HG03064 (cell line): ENCODE data around the gene RNU7-1.

Experiments
- ATAC-seq: cut with Tn5 transposase; IDR thresholded peaks from one replicate; pipeline ENCODE4 v1.9.1; 2021; ENCODE audit warnings: low read depth; ENCODE audit not compliant: unreplicated experiment

RNU7-1 gene

GRCh38 chr12:6917491-6918231, 26.0 kb upstream of the RNU7-1 start:
- no peak for ATAC-seq

GRCh38 chr12:6919588-6919987, 24.0 kb upstream of the RNU7-1 start:
- ATAC-seq, result no peak

DNA sequence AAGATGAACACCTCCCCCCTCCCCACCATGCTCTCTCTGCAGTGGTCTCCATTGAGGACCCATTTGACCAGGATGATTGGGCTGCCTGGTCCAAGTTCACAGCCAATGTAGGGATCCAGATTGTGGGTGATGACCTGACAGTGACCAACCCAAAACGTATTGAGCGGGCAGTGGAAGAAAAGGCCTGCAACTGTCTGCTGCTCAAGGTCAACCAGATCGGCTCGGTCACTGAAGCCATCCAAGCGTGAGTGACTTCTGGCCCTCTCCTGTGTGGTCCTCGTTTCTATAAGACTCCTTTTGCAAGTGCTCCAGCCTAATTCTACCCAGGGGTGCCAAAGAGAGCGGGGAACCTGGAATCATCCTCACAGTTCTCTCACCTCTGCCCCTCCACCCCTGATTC, 22.1 kb upstream of the RNU7-1 start:
- no peak for ATAC-seq

GRCh38 chr12:6921996-6922946, 21.3 kb upstream of the RNU7-1 start:
- no peak for ATAC-seq

DNA sequence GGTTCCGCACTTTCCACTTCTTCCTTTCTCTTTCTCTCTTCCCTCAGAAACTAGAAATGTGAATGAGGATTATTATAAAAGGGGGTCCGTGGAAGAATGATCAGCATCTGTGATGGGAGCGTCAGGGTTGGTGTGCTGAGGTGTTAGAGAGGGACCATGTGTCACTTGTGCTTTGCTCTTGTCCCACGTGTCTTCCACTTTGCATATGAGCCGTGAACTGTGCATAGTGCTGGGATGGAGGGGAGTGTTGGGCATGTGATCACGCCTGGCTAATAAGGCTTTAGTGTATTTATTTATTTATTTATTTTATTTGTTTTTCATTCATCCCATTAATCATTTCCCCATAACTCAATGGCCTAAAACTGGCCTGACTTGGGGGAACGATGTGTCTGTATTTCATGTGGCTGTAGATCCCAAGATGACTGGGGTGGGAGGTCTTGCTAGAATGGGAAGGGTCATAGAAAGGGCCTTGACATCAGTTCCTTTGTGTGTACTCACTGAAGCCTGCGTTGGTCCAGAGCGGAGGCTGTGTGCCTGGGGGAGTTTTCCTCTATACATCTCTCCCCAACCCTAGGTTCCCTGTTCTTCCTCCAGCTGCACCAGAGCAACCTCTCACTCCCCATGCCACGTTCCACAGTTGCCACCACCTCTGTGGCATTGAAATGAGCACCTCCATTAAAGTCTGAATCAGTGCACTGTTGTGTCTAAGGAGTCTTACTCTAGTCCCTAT, 20.4 kb upstream of the RNU7-1 start:
- no peak for ATAC-seq

DNA sequence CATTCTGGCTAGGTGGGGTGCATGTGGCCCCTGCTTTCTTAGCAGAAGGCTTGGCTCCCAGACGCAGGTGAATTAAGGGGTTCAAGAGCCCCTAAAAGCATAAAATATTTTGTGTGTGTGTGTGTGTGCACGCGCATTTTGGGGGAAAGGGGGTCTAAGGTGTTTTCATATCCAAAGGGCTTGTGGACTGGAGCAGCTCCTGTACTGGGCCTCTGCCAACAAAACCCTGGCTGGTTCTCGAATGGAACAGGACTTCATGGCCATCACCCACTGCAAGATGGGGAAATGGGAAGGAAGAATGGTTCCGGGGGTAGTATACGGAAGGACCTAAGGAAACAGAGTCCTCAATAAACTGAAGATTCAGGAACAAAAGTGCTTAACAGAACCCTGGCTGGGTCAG, 19.8 kb upstream of the RNU7-1 start:
- ATAC-seq, result no peak

GRCh38 chr12:6925239-6925539, 18.4 kb upstream of the RNU7-1 start:
- no peak for ATAC-seq

- ATAC-seq, result no peak
Observed at GRCh38 chr12:6925540-6926279, 17.9 kb upstream of the RNU7-1 start.

- no peak for ATAC-seq
Observed at GRCh38 chr12:6927379-6928021, 16.1 kb upstream of the RNU7-1 start, which contains the start of gene ATN1. TSS of gene ATN1 (plus strand) at chr12:6927959. CDS start at chr12:6934002, 6,043 bp downstream.

DNA sequence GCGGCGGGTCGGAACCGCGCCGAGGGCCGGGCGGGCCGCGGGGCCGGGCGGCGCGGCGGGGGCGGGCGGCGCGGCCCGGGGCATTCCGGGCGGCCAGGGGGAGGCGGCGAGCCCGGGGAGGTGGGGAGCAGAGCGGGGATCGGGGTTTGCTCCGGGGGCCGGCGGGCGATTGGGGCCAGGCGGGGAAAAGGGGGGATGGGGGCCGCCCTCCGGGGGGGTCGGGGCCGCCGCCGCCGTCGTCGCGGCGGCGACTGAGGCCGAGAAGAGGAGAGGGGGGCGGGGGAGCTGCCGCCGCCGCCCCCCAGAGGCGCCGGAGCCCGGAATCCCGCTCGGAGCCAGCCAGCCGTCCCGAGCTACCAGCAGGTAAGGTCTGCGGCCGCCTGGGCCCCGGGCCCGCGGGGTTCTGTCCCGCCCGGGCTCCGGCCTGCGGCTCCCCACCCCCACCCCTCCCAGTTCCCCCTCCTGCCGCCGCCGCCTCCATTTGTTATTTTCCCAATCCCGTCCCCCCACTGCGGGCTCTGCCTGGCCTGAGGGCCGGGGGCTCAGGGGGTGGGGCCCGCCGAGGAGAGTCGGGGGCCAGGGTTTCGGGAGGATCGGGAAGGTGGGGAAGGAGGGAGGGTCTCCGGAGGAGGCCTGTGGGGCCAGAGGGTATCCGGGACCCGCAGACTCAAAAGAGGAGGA, 15.5 kb upstream of the RNU7-1 start:
- no peak for ATAC-seq

DNA sequence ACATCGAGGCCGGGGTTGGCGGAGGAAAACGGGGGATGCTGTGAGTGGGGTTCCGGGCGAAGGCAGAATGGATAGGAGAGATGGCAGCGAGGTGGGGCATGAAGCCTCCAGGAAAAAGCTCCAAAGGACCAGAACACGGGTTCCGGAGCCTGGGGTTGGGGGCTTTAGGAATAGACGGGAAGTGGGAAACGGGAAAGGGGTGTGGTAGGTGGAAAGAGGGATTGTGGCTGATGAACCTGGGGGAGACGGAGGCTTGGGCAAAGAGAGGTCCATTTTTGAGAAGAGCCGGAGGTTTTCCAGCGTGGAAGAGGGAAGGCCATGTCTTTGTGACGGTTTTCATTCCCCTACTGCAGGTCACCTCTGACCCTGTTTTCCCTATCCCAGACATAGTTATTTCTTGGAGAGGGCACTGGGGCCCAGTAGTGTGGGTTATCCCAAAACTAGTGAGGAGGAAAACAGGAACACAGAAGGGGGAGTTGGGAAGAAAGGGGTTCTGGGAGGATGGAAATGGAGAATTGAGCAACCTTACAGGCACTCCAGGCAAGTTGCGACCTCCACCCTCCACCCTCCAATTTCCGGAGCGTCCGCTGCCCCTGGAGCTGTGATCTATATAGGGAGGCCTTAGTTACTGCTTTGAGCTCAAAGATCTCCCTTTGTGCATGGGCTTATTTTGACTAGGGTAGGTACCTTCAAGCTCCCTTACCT, 14.8 kb upstream of the RNU7-1 start:
- no peak for ATAC-seq

GRCh38 chr12:6929466-6930452, 13.9 kb upstream of the RNU7-1 start:
- ATAC-seq, result no peak

- no peak for ATAC-seq
Observed at GRCh38 chr12:6932766-6933165, 10.8 kb upstream of the RNU7-1 start.

DNA sequence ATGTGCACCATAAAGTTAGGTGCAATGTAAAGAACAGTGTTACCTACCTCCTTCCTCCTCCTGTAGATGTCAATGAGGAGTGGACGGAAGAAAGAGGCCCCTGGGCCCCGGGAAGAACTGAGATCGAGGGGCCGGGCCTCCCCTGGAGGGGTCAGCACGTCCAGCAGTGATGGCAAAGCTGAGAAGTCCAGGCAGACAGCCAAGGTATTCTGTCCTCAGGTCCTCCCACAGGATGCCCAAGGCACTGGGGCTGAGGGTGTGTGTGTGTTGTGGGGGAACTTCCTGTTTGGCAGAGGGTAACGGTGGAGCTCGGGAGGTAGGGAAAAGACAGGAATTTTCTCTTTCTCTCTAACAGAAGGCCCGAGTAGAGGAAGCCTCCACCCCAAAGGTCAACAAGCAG, 9.5 kb upstream of the RNU7-1 start:
- no peak for ATAC-seq

GRCh38 chr12:6935371-6936193, 8.0 kb upstream of the RNU7-1 start:
- ATAC-seq, result no peak

GRCh38 chr12:6936194-6936635, 7.4 kb upstream of the RNU7-1 start:
- ATAC-seq, result no peak
